GM03348 (cell line): ENCODE data around the gene TMEM208.

Experiments
- DNase-seq: peaks from one replicate; pipeline ENCODE4 v3.0.0; 2012; ENCODE audit warnings: low spot score

TMEM208 gene

GRCh38 chr16:67191995-67192681 lies 34.8 kb upstream of the TMEM208 start, which contains the start of gene E2F4:
TSS of gene E2F4 (plus strand) at chr16:67192155. CDS start at chr16:67192228, 73 bp downstream.
- DNase-seq: peak; percentile 97

GRCh38 chr16:67192781-67193361 lies 34.1 kb upstream of the TMEM208 start:
- no peak for DNase-seq

GRCh38 chr16:67193536-67193935 lies 33.4 kb upstream of the TMEM208 start:
- DNase-seq: no peak

DNA sequence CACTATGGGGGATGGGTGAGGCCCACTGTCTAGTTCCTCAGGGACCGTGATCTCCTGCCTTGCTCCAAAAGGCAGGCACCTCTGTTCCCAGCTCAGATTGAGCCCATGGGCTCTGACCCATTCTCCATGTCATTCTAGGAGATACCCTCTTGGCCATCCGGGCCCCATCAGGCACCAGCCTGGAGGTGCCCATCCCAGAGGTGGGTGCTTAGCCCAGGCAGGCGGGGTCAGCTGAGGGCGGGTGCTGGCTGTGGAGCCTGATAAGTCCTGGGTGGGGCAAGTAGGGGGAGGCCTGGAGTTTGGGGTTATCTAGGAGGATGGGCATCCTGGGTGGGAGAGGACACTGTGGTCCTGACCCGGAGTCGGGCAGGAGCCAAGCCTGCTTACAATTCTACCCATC lies 32.7 kb upstream of the TMEM208 start:
- DNase-seq: no peak

DNA sequence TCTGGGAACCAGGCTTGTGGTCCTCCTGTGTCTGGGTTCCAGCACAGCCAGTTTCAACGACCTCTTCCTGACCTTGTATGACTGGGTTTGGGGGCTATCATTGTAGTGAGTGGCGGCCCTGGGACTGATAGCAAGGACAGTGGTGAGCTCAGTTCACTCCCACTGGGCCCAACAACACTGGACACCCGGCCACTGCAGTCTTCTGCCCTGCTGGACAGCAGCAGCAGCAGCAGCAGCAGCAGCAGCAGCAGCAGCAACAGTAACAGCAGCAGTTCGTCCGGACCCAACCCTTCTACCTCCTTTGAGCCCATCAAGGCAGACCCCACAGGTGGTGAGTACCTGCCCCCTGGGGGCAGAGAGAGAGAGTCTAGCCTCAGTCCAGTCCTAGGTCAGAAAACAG lies 31.3 kb upstream of the TMEM208 start:
- DNase-seq: no peak

DNA sequence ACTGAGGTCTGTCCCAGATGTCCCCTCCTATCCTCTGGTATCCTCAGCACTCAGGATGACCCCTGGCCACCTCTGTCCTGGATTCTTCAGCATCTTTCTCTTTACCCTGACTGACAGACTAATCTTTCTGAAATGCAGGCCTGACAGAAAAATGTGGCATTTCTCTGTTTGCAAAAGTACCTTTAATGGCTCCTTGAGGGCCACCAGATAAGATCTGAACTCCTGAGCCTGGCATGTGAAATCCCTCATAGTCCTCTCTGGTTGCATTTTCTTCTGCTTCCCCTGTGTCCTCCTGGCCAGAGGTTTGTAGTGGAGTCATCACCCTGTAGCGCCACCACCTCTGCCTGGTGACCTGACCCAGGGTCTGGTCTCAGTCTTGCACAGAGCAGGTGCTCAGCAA lies 30.0 kb upstream of the TMEM208 start:
- no peak for DNase-seq

DNA sequence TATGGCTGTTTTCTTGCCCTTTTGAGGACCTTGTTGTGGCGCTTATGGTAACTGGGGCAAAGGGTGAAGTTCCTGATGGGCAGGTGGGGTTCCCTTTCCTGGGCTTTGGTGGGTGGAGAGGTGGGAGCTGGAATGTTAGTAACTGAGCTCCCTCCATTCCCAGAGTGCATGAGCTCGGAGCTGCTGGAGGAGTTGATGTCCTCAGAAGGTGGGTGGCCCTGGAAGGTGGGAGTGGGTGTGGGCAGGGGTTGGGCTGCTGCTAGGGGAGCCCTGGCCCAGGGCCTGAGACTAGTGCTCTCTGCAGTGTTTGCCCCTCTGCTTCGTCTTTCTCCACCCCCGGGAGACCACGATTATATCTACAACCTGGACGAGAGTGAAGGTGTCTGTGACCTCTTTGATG lies 29.2 kb upstream of the TMEM208 start:
- DNase-seq: no peak

DNA sequence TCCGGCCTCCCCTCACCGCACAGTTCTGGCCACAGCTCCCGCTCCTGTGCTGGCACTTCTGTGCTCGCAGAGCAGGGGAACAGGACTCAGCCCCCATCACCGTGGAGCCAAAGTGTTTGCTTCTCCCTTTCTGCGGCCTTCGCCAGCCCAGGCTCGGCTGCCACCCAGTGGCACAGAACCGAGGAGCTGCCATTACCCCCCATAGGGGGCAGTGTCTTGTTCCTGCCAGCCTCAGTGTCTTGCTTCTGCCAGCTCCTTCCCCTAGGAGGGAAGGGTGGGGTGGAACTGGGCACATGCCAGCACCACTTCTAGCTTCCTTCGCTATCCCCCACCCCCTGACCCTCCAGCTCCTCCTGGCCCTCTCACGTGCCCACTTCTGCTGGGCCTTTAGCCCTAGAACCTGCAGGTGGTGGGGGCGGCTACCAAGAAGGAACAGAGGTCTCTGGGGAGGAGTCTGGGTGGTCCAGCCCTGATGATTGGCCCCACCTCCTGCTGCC lies 28.6 kb upstream of the TMEM208 start:
- DNase-seq: peak; percentile 75

- peak; percentile 39 for DNase-seq
Observed at GRCh38 chr16:67199011-67199807, 27.7 kb upstream of the TMEM208 start, which contains the start of gene ELMO3. TSS of gene ELMO3 (plus strand) at chr16:67199131. CDS start at chr16:67199327, 196 bp downstream.

DNA sequence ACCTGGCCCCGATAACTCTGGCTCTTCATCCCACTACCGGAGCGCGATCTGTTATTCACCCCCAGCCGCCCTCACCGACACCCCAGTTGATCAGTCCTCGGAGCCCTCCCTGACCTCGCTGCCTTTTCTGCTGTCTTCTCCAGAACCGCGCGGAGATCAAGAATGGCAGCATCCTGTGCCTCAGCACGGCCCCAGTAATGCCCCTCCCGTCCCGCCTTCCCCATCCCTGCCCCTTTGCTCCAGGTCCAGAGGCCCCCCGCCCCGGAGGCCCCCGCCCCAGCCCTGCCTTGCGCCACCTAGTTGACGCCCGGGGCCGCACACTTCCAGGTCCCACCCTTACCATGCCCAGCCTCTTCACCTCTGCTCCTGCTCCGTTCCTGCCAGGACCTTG lies 27.1 kb upstream of the TMEM208 start:
- no peak for DNase-seq

DNA sequence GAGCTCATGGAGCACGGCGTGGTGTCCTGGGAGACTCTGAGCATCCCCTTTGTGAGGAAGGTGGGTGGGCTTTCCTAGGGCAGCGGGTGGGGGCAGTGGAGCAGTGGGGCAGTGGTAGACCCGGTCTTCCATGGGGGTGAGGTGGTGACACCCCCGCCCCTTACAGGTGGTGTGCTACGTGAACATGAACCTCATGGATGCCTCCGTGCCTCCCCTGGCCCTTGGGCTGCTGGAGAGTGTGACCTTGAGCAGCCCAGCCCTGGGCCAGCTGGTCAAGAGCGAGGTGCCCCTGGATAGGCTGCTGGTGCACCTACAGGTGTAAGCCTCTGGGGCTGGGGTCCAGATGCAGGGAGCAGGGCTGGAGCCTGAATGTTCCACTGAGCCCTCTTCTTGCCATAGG lies 26.4 kb upstream of the TMEM208 start:
- DNase-seq: no peak

- DNase-seq: no peak
Observed at GRCh38 chr16:67201411-67202345, 25.3 kb upstream of the TMEM208 start.

GRCh38 chr16:67202426-67202825 lies 24.5 kb upstream of the TMEM208 start:
- no peak for DNase-seq

DNA sequence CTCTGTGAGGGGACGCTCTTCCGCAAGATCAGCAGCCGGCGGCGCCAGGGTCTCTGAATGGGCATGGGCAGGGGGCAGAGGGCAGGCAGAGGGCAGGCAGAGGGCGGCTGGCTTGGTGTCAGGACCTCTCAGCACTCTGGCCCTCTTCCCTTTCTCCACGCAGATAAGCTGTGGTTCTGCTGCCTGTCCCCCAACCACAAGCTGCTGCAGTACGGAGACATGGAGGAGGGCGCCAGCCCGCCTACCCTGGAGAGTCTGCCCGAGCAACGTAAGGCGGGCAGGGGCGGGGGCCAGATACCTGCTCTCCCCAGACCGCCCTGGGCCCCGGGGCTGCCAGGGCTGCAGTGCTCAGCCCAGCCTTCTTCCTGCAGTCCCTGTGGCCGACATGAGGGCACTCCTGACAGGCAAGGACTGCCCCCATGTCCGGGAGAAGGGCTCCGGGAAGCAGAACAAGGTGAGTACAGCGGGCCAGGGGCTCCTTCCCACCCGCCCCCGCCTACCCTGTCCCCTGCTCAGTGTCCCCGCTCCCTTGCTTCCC lies 23.9 kb upstream of the TMEM208 start:
- DNase-seq: no peak

- DNase-seq: no peak
Observed at GRCh38 chr16:67204076-67204475, 22.9 kb upstream of the TMEM208 start.

GRCh38 chr16:67206129-67206837 lies 20.6 kb upstream of the TMEM208 start:
- no peak for DNase-seq

GRCh38 chr16:67206838-67207248 lies 20.1 kb upstream of the TMEM208 start:
- no peak for DNase-seq

DNA sequence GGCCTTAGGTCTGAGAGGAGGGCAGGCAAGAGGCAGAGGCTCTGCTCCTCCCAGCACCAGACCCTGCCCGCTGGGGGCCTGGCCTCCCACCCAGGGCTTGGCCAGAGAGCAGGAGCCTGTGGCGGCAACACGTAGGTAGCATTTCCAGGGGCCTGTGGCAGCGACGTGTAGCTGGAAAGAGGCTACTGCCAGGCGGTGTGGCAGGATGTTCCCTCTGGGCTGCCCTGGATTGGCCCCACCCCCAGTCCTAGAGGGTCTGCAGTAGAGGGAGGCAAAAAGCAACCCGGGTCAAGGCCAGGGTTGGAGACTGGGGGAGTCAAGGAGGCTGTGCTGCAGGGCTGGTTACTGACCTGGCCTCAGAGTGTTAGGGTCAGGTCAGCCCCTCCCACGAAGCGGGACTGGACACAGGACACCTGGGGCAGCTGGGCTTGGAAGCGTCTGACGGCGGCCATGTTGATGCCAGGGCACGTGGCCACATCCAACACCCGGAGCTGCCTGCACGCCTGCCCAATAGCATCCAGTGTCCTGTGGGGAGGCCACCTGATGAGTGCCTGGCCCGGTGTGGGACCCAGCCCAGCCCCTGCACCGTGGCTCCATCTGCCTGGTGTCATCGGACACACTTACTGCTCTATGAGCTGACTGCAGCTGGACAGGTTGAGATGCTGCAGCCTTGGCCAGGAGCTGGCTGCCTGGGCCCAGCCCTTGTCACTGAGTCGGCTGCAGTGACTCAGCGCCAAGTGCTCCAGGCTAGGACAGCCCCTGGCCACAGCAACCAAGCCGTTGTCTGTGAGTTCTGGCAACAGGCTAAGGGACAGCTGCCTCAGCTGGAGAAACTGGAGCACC lies 19.5 kb upstream of the TMEM208 start:
- DNase-seq: peak; percentile 40

- DNase-seq: no peak
Observed at GRCh38 chr16:67208154-67208896, 18.6 kb upstream of the TMEM208 start.
